Smooth muscle cell (in vitro differentiated cells): Measurements from ENCODE around the gene TSGA10IP. TPM values are rescaled to one million over a fixed set of nuclear protein-coding genes. Genes with fewer than 3 reads are reported as not detected.

Source experiments
- DNase-seq: peaks from one replicate; lab custom pipeline; 2025; ENCODE audit not compliant: unreplicated experiment; lab: John Stamatoyannopoulos, UW
- H2AFZ ChIP-seq: fragments of 200-600 bp; sonication (generic); 2 replicates; pipeline ENCODE4 v1.6.0; 2016; ENCODE audit warnings: antibody characterized with exemption, low read depth, mild to moderate bottlenecking
- H3F3A ChIP-seq: fragments of 200-600 bp; sonication (generic); 2 replicates; pipeline ENCODE4 v1.6.0; 2017; ENCODE audit warnings: antibody characterized with exemption, low read depth
- H3K27ac ChIP-seq: fragments of 200-600 bp; sonication (generic); 2 replicates; pipeline ENCODE4 v1.5.1; 2016; ENCODE audit warnings: low read depth, mild to moderate bottlenecking
- H3K27me3 ChIP-seq: fragments of 200-600 bp; sonication (generic); 2 replicates; pipeline ENCODE4 v1.6.1; 2016; ENCODE audit warnings: low read depth, mild to moderate bottlenecking
- H3K36me3 ChIP-seq: fragments of 200-600 bp; sonication (generic); 2 replicates; pipeline ENCODE4 v1.5.1; 2016; ENCODE audit warnings: low read depth
- H3K4me1 ChIP-seq: fragments of 200-600 bp; sonication (generic); 2 replicates; pipeline ENCODE4 v1.5.1; 2016; ENCODE audit warnings: low read depth
- H3K4me2 ChIP-seq: fragments of 200-600 bp; sonication (generic); 2 replicates; pipeline ENCODE4 v1.6.0; 2016; ENCODE audit warnings: mild to moderate bottlenecking
- H3K4me3 ChIP-seq: fragments of 200-600 bp; sonication (generic); 2 replicates; pipeline ENCODE4 v1.5.1; 2016; ENCODE audit warnings: mild to moderate bottlenecking
- H3K79me2 ChIP-seq: fragments of 200-600 bp; sonication (generic); 2 replicates; pipeline ENCODE4 v1.6.0; 2016; ENCODE audit warnings: low read depth, mild to moderate bottlenecking
- H3K9ac ChIP-seq: fragments of 200-600 bp; sonication (generic); 2 replicates; pipeline ENCODE4 v1.6.0; 2016; ENCODE audit warnings: low read depth
- H3K9me3 ChIP-seq: fragments of 200-600 bp; sonication (generic); replicated peaks from 2 replicates; pipeline ENCODE4 v1.5.1; 2016; ENCODE audit warnings: low read depth
- H4K20me1 ChIP-seq: fragments of 200-600 bp; sonication (generic); 2 replicates; pipeline ENCODE4 v1.6.0; 2016; ENCODE audit warnings: low read depth
- WGBS: methylation state at CpG from one replicate; pipeline ENCODE4 v1.1.7; 2016; ENCODE audit warnings: low lambda C conversion rate; 5-methylcytosine and 5-hydroxymethylcytosine counted together
- polyA plus RNA-seq: library from polyadenylated mRNA; unstranded; fragments of >200 nt; fragmentation: Nextera tagmentation; extraction: Ambion mirVana; gene quantifications from 2 replicates; pipeline ENCODE4 v1.2.1, GENCODE V29; 2016
- total RNA-seq: library from RNA; depleted of rRNA; stranded (reverse); fragments of >200 nt; gene quantifications from 2 replicates; pipeline ENCODE4 v1.2.3, GENCODE V29; 2014
- TF ChIP-seq, protein P1 (sequence below): fragments of 200-600 bp; sonication (generic); IDR thresholded peaks from 2 replicates; pipeline ENCODE4 v1.5.1; 2017; ENCODE audit warnings: borderline replicate concordance, mild to moderate bottlenecking, antibody characterized with exemption; ENCODE audit not compliant: insufficient read depth, poor library complexity, severe bottlenecking

TSGA10IP gene
- total and polyA plus RNA-seq, 2 experiments from 2014 or later = 0.27 to 1.5 TPM

DNA sequence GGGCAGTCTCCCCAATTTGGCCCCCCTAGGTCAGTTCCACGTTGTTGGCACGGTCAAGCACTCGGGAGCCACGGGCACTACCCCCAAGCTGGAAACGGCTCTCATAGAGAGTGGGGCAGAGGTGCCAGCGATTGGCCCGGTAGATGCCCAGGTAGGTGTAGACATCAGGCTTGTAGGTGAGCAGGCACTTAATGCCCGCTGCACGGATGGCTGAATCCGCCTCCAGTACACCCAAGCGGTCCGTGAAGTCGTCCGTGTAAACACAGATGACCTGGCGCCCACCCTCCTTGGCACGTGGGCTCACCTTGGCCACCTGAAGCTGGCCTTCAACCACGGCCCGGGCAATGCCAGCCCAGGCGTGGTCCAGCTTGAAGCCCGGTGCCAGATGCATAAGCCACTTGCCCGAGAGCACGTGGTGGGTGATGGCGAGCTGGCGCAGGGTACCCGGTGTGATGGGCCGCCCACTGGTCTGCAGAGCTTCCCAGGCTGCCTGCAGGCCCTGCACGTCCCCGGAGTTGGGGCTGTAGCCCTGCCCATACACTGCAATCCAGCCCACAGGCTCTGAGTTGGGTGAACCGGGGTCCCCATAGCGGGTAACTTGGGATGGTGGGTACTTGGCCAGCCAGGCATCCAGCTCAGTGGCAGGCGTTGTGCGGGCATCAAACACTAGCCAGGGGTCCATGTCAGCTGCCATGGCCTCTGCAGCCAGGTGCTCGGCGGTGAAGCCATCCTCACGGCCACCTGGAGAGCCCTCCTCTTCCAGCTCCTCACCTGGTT lies 27.7 kb upstream of the TSGA10IP start:
- DNase-seq = no peak
- no peaks in the 10 kb centered on the region for H3K27me3 ChIP-seq
- peaks cover 19% of the 10 kb centered on the region for H3K4me1 ChIP-seq
- H3K79me2 ChIP-seq = peaks cover 34% of the 10 kb centered on the region
- H3K27ac ChIP-seq = peak overlapping the region; percentile 97
- peak overlapping the region; percentile 98 for H3K9ac ChIP-seq
- H3K36me3 ChIP-seq = no peaks in the 10 kb centered on the region
- peaks cover 6% of the 10 kb centered on the region for H4K20me1 ChIP-seq
- TF ChIP-seq, protein P1, sequence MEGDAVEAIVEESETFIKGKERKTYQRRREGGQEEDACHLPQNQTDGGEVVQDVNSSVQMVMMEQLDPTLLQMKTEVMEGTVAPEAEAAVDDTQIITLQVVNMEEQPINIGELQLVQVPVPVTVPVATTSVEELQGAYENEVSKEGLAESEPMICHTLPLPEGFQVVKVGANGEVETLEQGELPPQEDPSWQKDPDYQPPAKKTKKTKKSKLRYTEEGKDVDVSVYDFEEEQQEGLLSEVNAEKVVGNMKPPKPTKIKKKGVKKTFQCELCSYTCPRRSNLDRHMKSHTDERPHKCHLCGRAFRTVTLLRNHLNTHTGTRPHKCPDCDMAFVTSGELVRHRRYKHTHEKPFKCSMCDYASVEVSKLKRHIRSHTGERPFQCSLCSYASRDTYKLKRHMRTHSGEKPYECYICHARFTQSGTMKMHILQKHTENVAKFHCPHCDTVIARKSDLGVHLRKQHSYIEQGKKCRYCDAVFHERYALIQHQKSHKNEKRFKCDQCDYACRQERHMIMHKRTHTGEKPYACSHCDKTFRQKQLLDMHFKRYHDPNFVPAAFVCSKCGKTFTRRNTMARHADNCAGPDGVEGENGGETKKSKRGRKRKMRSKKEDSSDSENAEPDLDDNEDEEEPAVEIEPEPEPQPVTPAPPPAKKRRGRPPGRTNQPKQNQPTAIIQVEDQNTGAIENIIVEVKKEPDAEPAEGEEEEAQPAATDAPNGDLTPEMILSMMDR = no peak
- H3K4me2 ChIP-seq = peak overlapping the region; percentile 93
- WGBS = 92% methylated on average over 35 of the region's 35 CpGs
- no peak overlapping the region for H2AFZ ChIP-seq
- no peaks in the 10 kb centered on the region for H3K9me3 ChIP-seq
- H3F3A ChIP-seq = peaks cover 26% of the 10 kb centered on the region
- H3K4me3 ChIP-seq = peak overlapping the region; percentile 92

DNA sequence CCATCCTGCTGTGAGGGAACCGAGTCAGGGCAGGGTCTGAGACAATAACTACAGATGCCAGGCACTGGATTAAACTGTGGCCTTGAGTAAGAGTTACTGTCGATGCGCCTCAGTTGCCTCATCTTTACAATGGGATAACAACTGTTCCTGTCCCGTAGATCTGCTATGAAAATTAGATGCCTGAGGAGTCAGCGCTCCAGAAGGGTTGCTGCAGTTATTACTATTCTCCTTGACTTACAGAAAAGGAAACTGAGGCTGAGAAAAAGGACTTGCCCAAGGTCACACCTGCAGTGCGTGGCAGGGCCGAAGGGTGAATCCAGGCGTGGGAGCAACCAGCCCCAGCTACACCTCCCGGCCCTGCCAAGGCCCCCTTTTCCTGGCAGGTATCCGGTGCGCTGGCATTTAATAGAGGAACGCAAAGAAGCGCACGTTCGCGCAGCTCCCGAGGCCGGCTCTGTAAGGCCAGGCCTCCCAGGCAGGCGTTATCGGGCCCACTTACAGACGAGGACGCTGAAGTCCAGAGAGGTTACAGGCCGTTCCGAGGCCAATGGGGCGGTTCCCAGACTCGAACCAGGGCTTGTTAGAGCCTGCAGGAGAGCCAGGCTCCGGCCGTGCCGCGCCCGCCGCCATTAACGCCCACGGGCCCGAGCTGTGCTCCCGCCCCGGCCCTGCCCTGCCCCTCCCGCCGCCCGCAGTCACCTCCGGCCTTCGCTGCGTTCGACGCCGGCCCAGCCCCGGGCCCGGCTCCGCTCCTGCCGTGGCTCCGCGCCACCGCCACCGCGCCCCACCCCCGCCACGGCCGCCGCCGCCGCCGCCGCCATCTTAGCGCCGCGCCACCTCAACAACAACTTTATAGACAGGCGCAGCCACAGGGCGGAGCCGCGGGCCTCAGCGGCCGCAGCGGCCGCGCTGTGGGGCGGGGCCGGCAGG lies 26.8 kb upstream of the TSGA10IP start, which contains the start of gene C11orf68:
TSS of gene C11orf68 (minus strand) at position 852 of the 930 bp plus-strand sequence. CDS start at position 821, 31 bp downstream.
- TF ChIP-seq, protein P1 = no peak
- Histone ChIP-seq H3F3A (peaks cover 26% of the 10 kb centered on the region), H3K4me3 (peak within 1 kb of the TSS; percentile 93), H3K27me3 (no peaks in the 10 kb centered on the region), H3K9me3 (no peaks in the 10 kb centered on the region), H3K4me2 (peak within 1 kb of the TSS; percentile 93), H4K20me1 (peaks cover 6% of the 10 kb centered on the region), H3K4me1 (peaks cover 19% of the 10 kb centered on the region), H3K27ac (peak within 1 kb of the TSS; percentile 97), H2AFZ (peak within 1 kb of the TSS; percentile 56), H3K79me2 (peaks cover 34% of the 10 kb centered on the region), H3K9ac (peak within 1 kb of the TSS; percentile 98), H3K36me3 (no peaks in the 10 kb centered on the region)
- no peak for DNase-seq
- 20% methylated on average over 25 of the region's 77 CpGs for WGBS

DNA sequence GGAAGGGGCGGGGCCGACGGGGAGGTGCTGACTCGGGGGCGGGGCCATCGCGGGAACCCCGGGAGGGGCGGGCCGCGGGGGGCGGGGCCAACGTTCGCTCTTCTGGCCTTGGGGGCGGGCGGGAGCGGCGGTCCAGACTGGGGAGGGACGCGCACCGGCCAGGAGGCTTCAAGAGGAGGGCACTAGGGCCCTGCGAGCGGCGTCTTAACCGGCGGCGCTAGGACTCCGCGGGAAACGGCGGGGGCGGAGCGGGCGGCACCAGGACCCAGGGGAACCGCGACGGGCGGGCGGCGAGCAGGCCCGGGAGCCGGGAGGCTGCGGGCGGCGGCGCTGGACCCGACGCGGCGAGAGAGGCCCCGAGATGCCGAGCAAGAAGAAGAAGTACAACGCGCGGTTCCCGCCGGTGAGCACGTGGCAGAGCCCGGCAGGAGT lies 26.1 kb upstream of the TSGA10IP start, which contains the start of gene DRAP1:
TSS of gene DRAP1 (plus strand) at position 286 of the 432 bp plus-strand sequence. CDS start at position 362, 76 bp downstream.
- TF ChIP-seq, protein P1 = no peak
- Histone ChIP-seq H3K9ac (peak within 1 kb of the TSS; percentile 98), H3K4me2 (peak within 1 kb of the TSS; percentile 93), H3K27me3 (no peaks in the 10 kb centered on the region), H3K9me3 (no peaks in the 10 kb centered on the region), H3F3A (peaks cover 26% of the 10 kb centered on the region), H4K20me1 (peaks cover 6% of the 10 kb centered on the region), H2AFZ (peak within 1 kb of the TSS; percentile 56), H3K4me1 (peaks cover 19% of the 10 kb centered on the region), H3K79me2 (peaks cover 34% of the 10 kb centered on the region), H3K36me3 (no peaks in the 10 kb centered on the region), H3K27ac (peak within 1 kb of the TSS; percentile 97), H3K4me3 (peak within 1 kb of the TSS; percentile 93)
- peak; percentile 98 for DNase-seq
- WGBS = 0% methylated on average over 7 of the region's 59 CpGs
